Small intestine (tissue), 7 donors: ENCODE measurements around the gene PRRG4. TPM values are rescaled to one million over a fixed set of nuclear protein-coding genes. Genes with fewer than 3 reads are reported as not detected.

Experiments used
- DNase-seq, 2 donors: peaks; one replicate each; pipeline versions ENCODE4 v3.0.0 to v3.0.0-alpha.2; 2013
- FAIRE-seq: peaks from 2 replicates; lab custom pipeline; 2012; peaks lifted over from hg19 to GRCh38; lab: Jason Lieb, UNC
- H3K27ac ChIP-seq, 3 donors: one replicate each; pipeline ENCODE4 v1.5.1; 2013; ENCODE audit warnings: low read length in 2 of 3, mild to moderate bottlenecking in 2 of 3, control low read depth in 1 of 3, inconsistent platforms in 1 of 3, low read depth in 1 of 3, moderate library complexity in 1 of 3
- H3K27me3 ChIP-seq, 3 donors: one replicate each; pipeline ENCODE4 v1.6.1; 2013; ENCODE audit warnings: low read length in 3 of 3, inconsistent platforms in 1 of 3; ENCODE audit not compliant: control insufficient read depth in 3 of 3, insufficient read depth in 3 of 3
- H3K36me3 ChIP-seq, 3 donors: one replicate each; pipeline ENCODE4 v1.6.1; 2013; ENCODE audit warnings: low read length in 3 of 3, inconsistent platforms in 1 of 3, low read depth in 1 of 3, mild to moderate bottlenecking in 1 of 3, moderate library complexity in 1 of 3; ENCODE audit not compliant: control insufficient read depth in 3 of 3, insufficient read depth in 2 of 3
- H3K4me1 ChIP-seq, 3 donors: one replicate each; pipeline ENCODE4 v1.6.1; 2013; ENCODE audit warnings: low read length in 2 of 3, inconsistent platforms in 1 of 3, low read depth in 1 of 3, mild to moderate bottlenecking in 1 of 3, moderate library complexity in 1 of 3; ENCODE audit not compliant: control insufficient read depth in 3 of 3, insufficient read depth in 2 of 3
- H3K4me3 ChIP-seq, 3 donors: one replicate each; pipeline ENCODE4 v1.5.1; 2013; ENCODE audit warnings: low read length in 3 of 3, control low read depth in 1 of 3, inconsistent platforms in 1 of 3, low read depth in 1 of 3, mild to moderate bottlenecking in 1 of 3, moderate library complexity in 1 of 3
- H3K9me3 ChIP-seq, 2 donors: one replicate each; pipeline ENCODE4 v1.6.1; 2013; ENCODE audit warnings: low read depth in 1 of 2, low read length in 1 of 2; ENCODE audit not compliant: control insufficient read depth in 2 of 2, insufficient read depth in 1 of 2
- WGBS, 3 donors: extraction: QIAGEN DNeasy Blood & Tissue Kit; methylation state at CpG; one replicate each; pipeline ENCODE4 v1.1.7; 2013; 5-methylcytosine and 5-hydroxymethylcytosine counted together
- polyA plus RNA-seq, 4 donors: library from polyadenylated mRNA; stranded (reverse) in 3 of 4; unstranded in 1 of 4; fragments of 200-250 nt in 3 of 4; fragments of 120-200 nt in 1 of 4; gene quantifications; one replicate each; pipeline versions ENCODE4 v1.2.1 to v1.2.3, GENCODE V29; 2013
- donor health status: healthy with polysubstance abuse.
- donor health status: control.
- donor health status: control.
- donor health status: Bipolar disorder and iron deficiency.
- donor health status: healthy.

The PRRG4 gene
- polyA plus RNA-seq, 4 donors = 5.1 to 11.2 (median 9.1) TPM

DNA sequence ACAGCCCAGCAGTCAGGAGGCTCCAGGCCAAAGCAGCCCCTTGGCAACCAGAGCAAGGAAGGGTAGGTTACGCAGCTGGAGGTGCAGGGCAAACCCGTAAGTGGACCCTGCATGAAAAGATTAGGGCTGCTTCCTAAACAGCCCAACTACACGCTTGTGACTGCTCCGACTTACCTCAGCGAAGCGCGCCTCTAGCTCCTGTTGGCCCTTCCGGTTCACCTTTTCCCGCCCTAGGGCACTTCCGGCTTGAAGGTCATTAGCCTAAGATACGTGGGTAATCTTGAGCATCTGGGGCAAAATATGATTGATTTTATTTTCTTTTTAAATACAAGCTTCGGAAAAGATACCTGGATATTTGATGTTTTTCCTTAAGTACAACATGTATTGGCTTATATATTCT, 35.3 kb upstream of the PRRG4 start, which contains the start of gene CCDC73:
Gene CCDC73 (minus strand): TSS at position 224 of the 400 bp plus-strand sequence. CDS start 34,419 bp downstream, outside the sequence.
- FAIRE-seq = no peak
- no peak for DNase-seq
- Histone ChIP-seq H3K4me3 (no peak within 1 kb of the TSS), H3K27me3 (peaks cover 0 to 5% (median 0%) of the 10 kb centered on the region in 3 donors), H3K4me1 (no peaks in the 10 kb centered on the region), H3K9me3 (no peaks in the 10 kb centered on the region), H3K36me3 (no peaks in the 10 kb centered on the region), H3K27ac (no peak within 1 kb of the TSS)
- 92 to 94% (median 93%) methylated on average over 12 of the region's 12 CpGs for WGBS, 3 donors

DNA sequence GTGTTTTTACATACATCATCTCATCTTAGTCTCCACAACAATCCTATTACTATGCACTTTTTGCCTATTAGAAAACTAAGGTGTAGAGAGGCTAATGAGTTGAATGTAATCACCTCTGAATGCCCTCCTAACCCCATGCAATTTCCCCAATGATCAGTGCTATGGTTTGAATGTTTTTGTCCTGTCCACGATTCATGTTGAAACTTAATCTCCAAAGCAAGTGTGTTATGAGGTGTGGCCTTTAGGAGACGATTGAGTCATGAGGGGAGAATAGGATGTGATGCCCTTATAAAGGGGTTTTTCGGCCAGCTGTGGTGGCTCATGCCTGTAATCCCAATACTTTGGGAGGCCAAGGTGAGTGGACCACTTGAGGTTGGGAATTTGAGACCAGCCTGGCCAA, 33.3 kb upstream of the PRRG4 start:
- Histone ChIP-seq H3K27ac (no peak overlapping the region), H3K9me3 (no peaks in the 10 kb centered on the region), H3K36me3 (no peaks in the 10 kb centered on the region), H3K4me1 (no peaks in the 10 kb centered on the region), H3K4me3 (no peak overlapping the region), H3K27me3 (peaks cover 0 to 4% (median 0%) of the 10 kb centered on the region in 3 donors)
- 70 to 83% (median 74%) methylated on average over 3 of the region's 3 CpGs for WGBS, 3 donors
- DNase-seq (no peak), FAIRE-seq (no peak)

DNA sequence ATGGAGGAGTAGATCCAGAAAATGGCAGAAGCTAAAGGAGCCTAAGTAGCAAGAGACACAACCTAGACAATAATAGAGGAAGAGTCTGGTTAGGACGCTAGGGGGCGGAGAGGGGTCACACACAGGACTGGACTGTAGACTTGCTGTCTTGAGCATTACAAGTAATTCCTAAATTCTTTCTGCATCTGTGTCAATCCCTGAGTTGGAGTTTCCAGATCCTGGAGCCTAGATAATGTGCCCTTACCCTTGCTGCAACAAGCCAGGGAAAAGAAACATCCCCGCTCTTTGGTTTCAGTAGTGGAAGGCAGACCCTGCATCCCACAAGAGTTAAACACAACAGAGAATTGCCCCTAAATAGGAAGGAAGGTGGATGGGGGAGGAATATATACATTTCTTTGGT, 20.4 kb upstream of the PRRG4 start:
- WGBS, 3 donors = 21 to 25% (median 23%) methylated on average over 3 of the region's 3 CpGs
- H3K27ac ChIP-seq = no peak overlapping the region
- no peaks in the 10 kb centered on the region for H3K9me3 ChIP-seq
- FAIRE-seq (no peak), DNase-seq (peak; percentile 76 to 82)
- no peaks in the 10 kb centered on the region for H3K27me3 ChIP-seq
- no peaks in the 10 kb centered on the region for H3K4me1 ChIP-seq
- H3K36me3 ChIP-seq = no peaks in the 10 kb centered on the region
- H3K4me3 ChIP-seq = no peak overlapping the region

DNA sequence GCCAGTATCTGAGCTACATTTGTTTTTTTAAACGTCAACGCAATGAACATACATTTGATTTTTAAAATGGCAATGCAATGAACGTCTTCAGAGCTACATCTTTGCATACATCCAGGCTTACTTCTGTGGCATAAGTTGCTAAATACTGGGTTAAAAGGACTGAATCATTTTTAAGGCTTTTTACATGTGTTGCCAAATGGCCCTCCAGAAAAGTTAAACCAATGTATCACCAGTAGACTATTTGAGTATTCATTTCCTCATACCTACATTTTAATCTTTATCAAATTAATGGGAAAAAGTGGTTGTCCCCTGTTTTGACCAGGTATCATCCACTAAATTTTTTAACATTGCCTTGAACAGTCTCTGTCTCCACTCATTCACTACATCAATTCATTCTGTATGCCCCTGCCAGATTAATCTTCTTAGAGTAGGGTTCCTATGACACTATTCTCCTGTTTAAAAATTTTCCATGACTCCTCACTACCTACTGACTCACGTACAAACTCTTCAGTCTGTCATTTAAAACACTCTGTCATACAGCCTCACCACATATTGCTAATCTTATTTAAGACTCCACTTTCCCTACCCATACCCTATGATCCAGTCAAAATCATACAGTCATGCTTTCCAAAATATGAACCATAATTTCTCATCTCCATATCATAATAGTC, 12.4 kb upstream of the PRRG4 start:
- no peaks in the 10 kb centered on the region for H3K27me3 ChIP-seq
- WGBS, 3 donors = 81 to 88% (median 86%) methylated on average over 4 of the region's 4 CpGs
- FAIRE-seq (no peak), DNase-seq (no peak)
- H3K4me3 ChIP-seq = no peak overlapping the region
- H3K27ac ChIP-seq = no peak overlapping the region
- no peaks in the 10 kb centered on the region for H3K36me3 ChIP-seq
- H3K9me3 ChIP-seq = no peaks in the 10 kb centered on the region
- H3K4me1 ChIP-seq = no peaks in the 10 kb centered on the region

DNA sequence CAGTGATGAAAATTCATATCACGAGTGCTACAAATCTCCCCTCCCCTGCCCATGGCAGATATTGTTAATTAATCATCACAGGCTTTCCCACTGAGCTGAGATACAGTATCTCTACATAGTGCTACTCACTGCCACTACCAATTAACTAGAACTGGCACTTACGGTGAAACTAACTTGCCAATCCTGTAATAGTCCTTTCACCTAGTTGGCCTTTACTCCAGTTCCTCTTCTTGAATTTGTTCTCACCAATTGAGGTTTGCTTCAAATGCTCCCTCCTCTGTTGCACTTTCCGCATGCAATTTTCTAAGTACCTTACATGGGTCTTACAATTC, 11.9 kb upstream of the PRRG4 start:
- 71 to 81% (median 81%) methylated on average over 3 of the region's 3 CpGs for WGBS, 3 donors
- Histone ChIP-seq H3K4me1 (no peaks in the 10 kb centered on the region), H3K27ac (no peak overlapping the region), H3K36me3 (no peaks in the 10 kb centered on the region), H3K27me3 (no peaks in the 10 kb centered on the region), H3K9me3 (no peaks in the 10 kb centered on the region), H3K4me3 (no peak overlapping the region)
- DNase-seq = no peak
- no peak for FAIRE-seq

DNA sequence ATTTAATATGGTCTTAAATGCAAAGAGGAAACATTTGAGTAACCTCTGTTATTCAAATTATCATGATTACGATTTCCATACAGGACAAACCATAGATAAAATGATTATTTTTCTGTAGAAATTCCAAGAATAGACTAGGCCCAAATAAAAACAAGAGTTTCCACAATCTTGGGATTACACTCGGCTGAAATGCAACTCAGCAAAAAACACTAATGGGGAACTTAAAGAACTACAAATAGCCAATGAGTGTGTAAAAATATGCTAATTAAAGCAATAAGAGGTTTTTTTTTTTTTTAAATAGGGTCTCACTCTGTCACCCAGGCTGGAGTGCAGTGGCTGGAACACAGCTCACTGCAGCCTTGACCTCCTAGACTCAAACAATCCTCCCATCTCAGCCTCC, 10.5 kb upstream of the PRRG4 start:
- no peaks in the 10 kb centered on the region for H3K27me3 ChIP-seq
- H3K9me3 ChIP-seq = peaks cover 0 to 2% of the 10 kb centered on the region in 2 donors
- no peak for DNase-seq
- H3K36me3 ChIP-seq = no peaks in the 10 kb centered on the region
- FAIRE-seq = no peak
- no peak overlapping the region for H3K27ac ChIP-seq
- 82 to 92% (median 86%) methylated on average over 2 of the region's 2 CpGs for WGBS, 3 donors
- H3K4me3 ChIP-seq = no peak overlapping the region
- no peaks in the 10 kb centered on the region for H3K4me1 ChIP-seq

DNA sequence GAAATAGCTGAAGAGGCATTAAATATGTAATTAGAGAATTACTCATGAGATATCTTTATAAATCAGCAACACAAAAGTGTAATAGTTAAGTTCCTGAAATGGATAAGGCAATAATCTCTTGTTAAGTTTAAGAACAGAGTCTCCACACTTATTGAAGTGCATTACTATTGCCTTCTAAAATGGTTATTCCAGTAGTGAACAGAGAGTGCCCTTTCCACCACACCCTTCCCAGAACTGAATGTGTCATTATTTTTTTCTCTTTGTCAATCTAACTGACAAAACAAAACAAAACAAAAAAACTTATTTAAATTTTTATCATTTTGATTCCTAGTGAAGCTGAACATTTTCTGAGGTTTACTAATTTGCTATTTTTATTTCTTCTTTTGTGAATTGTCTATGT, 9.2 kb upstream of the PRRG4 start:
- H3K9me3 ChIP-seq = peaks cover 0 to 2% of the 10 kb centered on the region in 2 donors
- no peaks in the 10 kb centered on the region for H3K27me3 ChIP-seq
- no peak for FAIRE-seq
- H3K36me3 ChIP-seq = no peaks in the 10 kb centered on the region
- DNase-seq = no peak
- H3K4me1 ChIP-seq = no peaks in the 10 kb centered on the region
- H3K27ac ChIP-seq = no peak overlapping the region
- H3K4me3 ChIP-seq = no peak overlapping the region

DNA sequence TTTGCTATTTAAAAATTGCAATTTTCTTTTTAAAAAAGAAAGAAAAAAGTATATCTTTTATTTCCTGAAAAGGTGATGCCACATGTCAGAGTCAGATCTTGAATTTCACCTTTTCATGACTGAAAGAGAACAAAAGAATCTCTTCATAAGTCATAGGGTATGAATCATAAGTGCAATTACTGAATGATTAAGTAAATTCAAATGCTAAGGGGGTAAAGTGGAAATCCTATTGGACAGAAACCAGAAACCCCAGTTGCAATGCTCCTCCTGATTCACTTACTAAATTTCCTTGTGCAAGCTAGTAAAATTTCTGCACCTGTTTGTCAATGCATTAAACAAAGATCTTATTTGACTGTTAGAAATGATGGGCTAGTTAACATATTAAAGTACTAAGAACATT, 8.2 kb upstream of the PRRG4 start:
- Histone ChIP-seq H3K27ac (no peak overlapping the region), H3K9me3 (peaks cover 0 to 2% of the 10 kb centered on the region in 2 donors), H3K4me3 (no peak overlapping the region), H3K36me3 (no peaks in the 10 kb centered on the region), H3K27me3 (no peaks in the 10 kb centered on the region), H3K4me1 (no peaks in the 10 kb centered on the region)
- FAIRE-seq (no peak), DNase-seq (no peak)
